AG04450 (cell line): Measurements from ENCODE around the gene GPC6. TPM values are rescaled to one million over a fixed set of nuclear protein-coding genes. Genes with fewer than 3 reads are reported as not detected.

Experiments
- CTCF ChIA-PET: fragments of 300-600, 350-600 bp; formaldehyde crosslinking; extraction: SDS; loops from one replicate; lab custom pipeline; 2022; ENCODE audit warnings: antibody characterized with exemption, inconsistent platforms; lab: Charles Lee
- POLR2A ChIA-PET: fragments of 350-600 bp; formaldehyde crosslinking; extraction: SDS; loops from one replicate; lab custom pipeline; 2021; ENCODE audit warnings: antibody characterized with exemption, inconsistent platforms; lab: Yijun Ruan, JAX
- DNase-seq: peaks from one replicate; pipeline ENCODE4 v3.0.0-alpha.2; 2011; ENCODE audit warnings: low read depth, low spot score
- H3K27ac ChIP-seq: one replicate; pipeline ENCODE4 v1.5.1; 2012; ENCODE audit warnings: low read depth, low read length, control low read depth
- H3K27me3 ChIP-seq: one replicate; pipeline ENCODE4 v1.6.0; 2012; ENCODE audit warnings: low read length; ENCODE audit not compliant: control insufficient read depth, insufficient read depth
- H3K4me3 ChIP-seq: 2 replicates; pipeline ENCODE4 v1.5.1; 2011; ENCODE audit warnings: mild to moderate bottlenecking, low read depth, low read length, control low read depth
- H3K9me3 ChIP-seq: 2 replicates; pipeline ENCODE4 v1.5.1; 2012; ENCODE audit warnings: low read length; ENCODE audit not compliant: control insufficient read depth, insufficient read depth
- polyA plus RNA-seq: library from polyadenylated mRNA; depleted of rRNA; stranded (reverse); fragments of >200 nt; gene quantifications from 2 replicates; pipeline ENCODE4 v1.2.3, GENCODE V29; 2011
- TF ChIP-seq, protein P1 (sequence below): IDR thresholded peaks from 2 replicates; pipeline ENCODE4 v1.5.1; 2011; ENCODE audit warnings: low read depth, low read length, control low read depth, inconsistent platforms

Gene GPC6
- polyA plus RNA-seq, 1 experiment, result 40.4 TPM

DNA sequence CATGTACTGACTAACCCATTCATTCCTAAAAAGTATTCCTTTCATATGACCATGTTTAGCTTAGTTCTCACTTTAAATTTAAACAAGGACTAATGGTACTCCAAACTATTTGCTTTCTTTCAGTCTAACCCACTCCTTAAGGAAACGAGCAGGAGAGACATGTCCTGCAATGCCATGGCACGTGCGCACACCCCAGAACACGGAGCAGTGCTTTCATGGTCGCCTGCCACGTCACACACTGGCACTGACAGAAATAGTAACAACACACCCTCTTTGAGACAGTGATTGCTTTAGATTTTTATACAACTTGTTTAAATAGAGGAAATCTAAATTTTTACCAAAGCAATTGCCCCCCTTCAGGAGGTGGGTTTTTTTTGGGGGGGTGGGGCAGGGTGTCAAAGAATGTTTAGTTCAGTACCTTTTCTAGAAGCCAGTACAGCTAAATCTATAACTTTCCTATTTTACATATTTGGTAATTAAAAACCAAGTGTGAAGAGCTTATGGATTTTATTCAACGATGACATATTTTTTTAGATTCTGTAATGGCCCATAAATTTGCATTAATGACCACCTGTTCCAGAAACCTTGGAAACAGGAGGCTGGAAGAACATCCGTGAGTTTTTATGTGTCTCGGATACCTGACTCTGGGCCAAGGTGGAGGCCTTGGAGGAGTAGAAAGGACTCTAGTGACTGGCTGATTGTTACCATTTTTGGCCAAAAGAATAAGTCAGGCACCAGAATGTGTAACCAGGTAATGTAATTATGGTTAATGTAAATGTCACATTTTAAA, 1005.7 kb downstream of the GPC6 start:
- ChIA-PET POLR2A (no interaction called here), CTCF (interaction anchor here (0.7 kb wide), 1 partner anchor 30 kb away, joined by 3 read pairs; no protein-coding TSS in a partner anchor)
- Histone ChIP-seq H3K27ac (no peak overlapping the region), H3K27me3 (no peaks in the 10 kb centered on the region), H3K4me3 (no peak overlapping the region), H3K9me3 (no peaks in the 10 kb centered on the region)
- TF ChIP-seq, protein P1, sequence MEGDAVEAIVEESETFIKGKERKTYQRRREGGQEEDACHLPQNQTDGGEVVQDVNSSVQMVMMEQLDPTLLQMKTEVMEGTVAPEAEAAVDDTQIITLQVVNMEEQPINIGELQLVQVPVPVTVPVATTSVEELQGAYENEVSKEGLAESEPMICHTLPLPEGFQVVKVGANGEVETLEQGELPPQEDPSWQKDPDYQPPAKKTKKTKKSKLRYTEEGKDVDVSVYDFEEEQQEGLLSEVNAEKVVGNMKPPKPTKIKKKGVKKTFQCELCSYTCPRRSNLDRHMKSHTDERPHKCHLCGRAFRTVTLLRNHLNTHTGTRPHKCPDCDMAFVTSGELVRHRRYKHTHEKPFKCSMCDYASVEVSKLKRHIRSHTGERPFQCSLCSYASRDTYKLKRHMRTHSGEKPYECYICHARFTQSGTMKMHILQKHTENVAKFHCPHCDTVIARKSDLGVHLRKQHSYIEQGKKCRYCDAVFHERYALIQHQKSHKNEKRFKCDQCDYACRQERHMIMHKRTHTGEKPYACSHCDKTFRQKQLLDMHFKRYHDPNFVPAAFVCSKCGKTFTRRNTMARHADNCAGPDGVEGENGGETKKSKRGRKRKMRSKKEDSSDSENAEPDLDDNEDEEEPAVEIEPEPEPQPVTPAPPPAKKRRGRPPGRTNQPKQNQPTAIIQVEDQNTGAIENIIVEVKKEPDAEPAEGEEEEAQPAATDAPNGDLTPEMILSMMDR, result no peak
- DNase-seq, result no peak

DNA sequence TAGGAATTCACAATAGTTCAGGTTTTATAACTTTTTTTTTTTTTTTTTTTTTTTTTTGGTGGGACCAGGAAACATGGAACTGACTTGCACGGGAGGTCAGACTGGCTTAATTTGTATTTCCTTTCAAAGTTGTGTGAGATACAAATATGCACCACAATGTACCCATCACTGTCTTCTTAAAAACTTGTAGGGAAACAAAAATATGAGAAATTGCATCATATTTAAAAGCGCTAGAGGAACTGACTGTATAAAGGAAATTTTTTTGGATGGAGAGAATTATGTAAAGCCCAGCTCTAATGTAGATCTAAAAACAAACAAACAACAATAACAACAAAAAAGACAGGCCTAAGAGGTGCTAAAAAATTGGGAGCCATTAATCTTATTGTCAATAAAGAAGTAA, 1006.3 kb downstream of the GPC6 start:
- Histone ChIP-seq H3K27me3 (no peaks in the 10 kb centered on the region), H3K4me3 (no peak overlapping the region), H3K27ac (no peak overlapping the region), H3K9me3 (no peaks in the 10 kb centered on the region)
- CTCF ChIA-PET, result no interaction called here
- no peak for DNase-seq
- TF ChIP-seq, protein P1, result no peak
- POLR2A ChIA-PET, result no interaction called here

DNA sequence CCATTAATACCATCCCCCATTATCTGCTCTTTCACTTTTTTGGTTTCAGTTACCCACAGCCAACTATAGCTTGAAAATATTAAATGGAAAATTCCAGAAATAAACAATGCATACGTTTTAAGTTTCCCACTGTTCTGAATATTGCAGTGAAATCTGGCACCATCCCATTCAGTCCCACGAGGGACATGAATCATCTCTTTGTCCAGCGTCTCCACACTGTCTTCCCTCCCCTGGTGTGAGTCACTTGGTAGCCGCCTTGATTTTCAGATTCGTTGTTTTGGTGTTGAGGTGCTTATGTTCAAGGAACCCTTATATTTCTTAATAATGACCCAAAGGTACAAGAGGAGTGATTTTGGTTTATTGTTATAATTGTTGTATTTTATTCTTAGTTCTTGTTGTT, 1006.8 kb downstream of the GPC6 start:
- DNase-seq, result peak; percentile 79
- TF ChIP-seq, protein P1, result no peak

DNA sequence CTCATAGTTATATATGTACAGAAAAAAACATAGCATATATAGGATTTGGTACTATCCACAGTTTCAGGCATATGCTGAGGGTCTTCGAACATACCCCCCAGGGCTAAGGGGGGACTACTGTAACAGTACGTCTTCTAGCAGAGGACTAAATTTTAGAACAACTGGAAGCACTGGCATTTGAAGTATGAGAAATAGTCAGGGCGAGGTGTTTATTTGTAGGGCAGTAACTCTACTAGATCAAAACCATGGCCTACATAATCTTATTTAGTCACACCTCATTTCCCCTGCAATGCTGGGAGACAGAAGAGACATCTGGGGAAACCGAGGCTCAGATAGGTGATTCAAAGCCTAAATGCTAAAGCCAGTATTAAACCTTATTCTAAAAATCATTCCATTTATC, 1007.2 kb downstream of the GPC6 start:
- CTCF ChIA-PET, result no interaction called here
- TF ChIP-seq, protein P1, result no peak
- POLR2A ChIA-PET, result no interaction called here
- Histone ChIP-seq H3K9me3 (no peaks in the 10 kb centered on the region), H3K4me3 (no peak overlapping the region), H3K27me3 (no peaks in the 10 kb centered on the region), H3K27ac (no peak overlapping the region)
- no peak for DNase-seq

More for the DNA sequence above, 1006.8 kb downstream of the GPC6 start:
- Histone ChIP-seq H3K9me3 (no peaks in the 10 kb centered on the region), H3K4me3 (no peak overlapping the region; the same call in 1 of the 2 replicates), H3K27me3 (no peaks in the 10 kb centered on the region), H3K27ac (no peak overlapping the region)
- ChIA-PET CTCF (no interaction called here), POLR2A (no interaction called here)

DNA sequence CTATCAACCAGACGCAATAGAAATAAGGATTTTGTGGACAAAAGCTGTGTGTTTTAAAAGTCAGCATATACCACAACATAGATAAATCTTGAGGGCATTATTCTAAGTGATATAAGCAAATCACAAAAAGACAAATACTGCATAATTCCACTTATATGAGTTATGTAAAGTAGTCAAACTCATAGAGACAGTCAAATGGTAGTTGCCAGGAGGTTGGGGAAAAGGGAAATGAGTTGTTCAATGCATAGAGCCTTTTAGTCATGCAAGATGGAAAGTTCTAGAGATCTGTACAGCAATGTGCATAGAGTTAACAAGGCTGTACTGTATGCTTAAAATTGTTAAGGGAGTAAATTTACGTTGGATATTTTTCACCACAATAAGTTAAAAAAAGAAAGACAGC, 1008.1 kb downstream of the GPC6 start:
- H3K27ac ChIP-seq, result no peak overlapping the region
- ChIA-PET POLR2A (no interaction called here), CTCF (no interaction called here)
- no peaks in the 10 kb centered on the region for H3K9me3 ChIP-seq
- DNase-seq, result no peak
- TF ChIP-seq, protein P1, result no peak
- H3K4me3 ChIP-seq, result no peak overlapping the region
- H3K27me3 ChIP-seq, result no peaks in the 10 kb centered on the region
